Breast epithelium (tissue), 4 donors: ENCODE measurements around the gene PXDC1. TPM values are rescaled to one million over a fixed set of nuclear protein-coding genes. Genes with fewer than 3 reads are reported as not detected.

Experiments
- DNase-seq, 2 donors: peaks; one replicate each; pipeline ENCODE4 v3.0.0-alpha.2; 2019; ENCODE audit warnings: low spot score in 2 of 2
- H3K27ac ChIP-seq, 2 donors: fragments of 200-600 bp; sonication (generic) in 1 of 2; one replicate each; pipeline ENCODE4 v1.5.1; 2016 to 2019; ENCODE audit warnings: mild to moderate bottlenecking in 1 of 2
- H3K27me3 ChIP-seq, 2 donors: fragments of 200-600 bp; sonication (generic) in 1 of 2; one replicate each; pipeline versions ENCODE4 v1.5.1 to v1.6.0; 2017 to 2019; ENCODE audit warnings: control low read depth in 1 of 2, mild to moderate bottlenecking in 1 of 2
- H3K36me3 ChIP-seq: fragments of 200-600 bp; one replicate; pipeline ENCODE4 v1.5.1; 2019
- H3K4me1 ChIP-seq, 2 donors: fragments of 200-600 bp; sonication (generic); one replicate each; pipeline ENCODE4 v1.5.1; 2016 to 2019; ENCODE audit warnings: control low read depth in 1 of 2
- H3K4me3 ChIP-seq, 3 donors: fragments of 200-600 bp; sonication (generic); 1 replicate in 2 of 3; 2 replicates in 1 of 3; pipeline ENCODE4 v1.5.1; 2016 to 2019; ENCODE audit warnings: mild to moderate bottlenecking in 3 of 3, moderate library complexity in 2 of 3
- H3K9me3 ChIP-seq, 2 donors: fragments of 200-600 bp; sonication (generic) in 1 of 2; one replicate each; pipeline ENCODE4 v1.5.1; 2016 to 2019; ENCODE audit warnings: control low read depth in 1 of 2
- POLR2A ChIP-seq: fragments of 450-650 bp; IDR thresholded peaks from one replicate; pipeline ENCODE4 v1.6.1; 2016; ENCODE audit warnings: antibody characterized with exemption, mild to moderate bottlenecking, moderate library complexity
- POLR2AphosphoS5 ChIP-seq, 3 donors: sonication (generic); formaldehyde crosslinking; IDR thresholded peaks; one replicate each; pipeline ENCODE4 v1.6.1; 2017; ENCODE audit warnings: antibody characterized with exemption in 3 of 3
- intact Hi-C: fragments of 100-400 bp; cut with DNase I; formaldehyde crosslinking; loops from one replicate; pipeline ENCODE4 v1.15.1; 2023; ENCODE audit warnings: low total_unique reads
- total RNA-seq, 3 donors: library from RNA; depleted of rRNA; stranded (reverse); fragments of >200 nt; gene quantifications; one replicate each; pipeline ENCODE4 v1.1.0, GENCODE V29; 2016
- TF ChIP-seq, protein P1 (sequence below), 3 donors: fragments of 450-650 bp; IDR thresholded peaks; one replicate each; pipeline ENCODE4 v1.5.1; 2016 to 2017; ENCODE audit warnings: antibody characterized with exemption in 3 of 3, mild to moderate bottlenecking in 3 of 3, moderate library complexity in 3 of 3

Gene PXDC1
- total RNA-seq, 3 donors from 2014 or later, result 86.2 to 122 (median 88.0) TPM

GRCh38 chr6:3746696-3747095 is 4.8 kb downstream of the PXDC1 start:
- peak overlapping the region in 1 of 3 donors; percentile 15 for H3K4me3 ChIP-seq
- no peaks in the 10 kb centered on the region for H3K27me3 ChIP-seq
- H3K4me1 ChIP-seq, result peaks cover 8 to 14% of the 10 kb centered on the region in 2 donors
- no peak for DNase-seq
- peak overlapping the region; percentile 64 to 98 for H3K27ac ChIP-seq
- TF ChIP-seq POLR2AphosphoS5 (IDR thresholded peaks at IDR 0.05) (no peak), POLR2A (no peak)
- TF ChIP-seq, protein P1, sequence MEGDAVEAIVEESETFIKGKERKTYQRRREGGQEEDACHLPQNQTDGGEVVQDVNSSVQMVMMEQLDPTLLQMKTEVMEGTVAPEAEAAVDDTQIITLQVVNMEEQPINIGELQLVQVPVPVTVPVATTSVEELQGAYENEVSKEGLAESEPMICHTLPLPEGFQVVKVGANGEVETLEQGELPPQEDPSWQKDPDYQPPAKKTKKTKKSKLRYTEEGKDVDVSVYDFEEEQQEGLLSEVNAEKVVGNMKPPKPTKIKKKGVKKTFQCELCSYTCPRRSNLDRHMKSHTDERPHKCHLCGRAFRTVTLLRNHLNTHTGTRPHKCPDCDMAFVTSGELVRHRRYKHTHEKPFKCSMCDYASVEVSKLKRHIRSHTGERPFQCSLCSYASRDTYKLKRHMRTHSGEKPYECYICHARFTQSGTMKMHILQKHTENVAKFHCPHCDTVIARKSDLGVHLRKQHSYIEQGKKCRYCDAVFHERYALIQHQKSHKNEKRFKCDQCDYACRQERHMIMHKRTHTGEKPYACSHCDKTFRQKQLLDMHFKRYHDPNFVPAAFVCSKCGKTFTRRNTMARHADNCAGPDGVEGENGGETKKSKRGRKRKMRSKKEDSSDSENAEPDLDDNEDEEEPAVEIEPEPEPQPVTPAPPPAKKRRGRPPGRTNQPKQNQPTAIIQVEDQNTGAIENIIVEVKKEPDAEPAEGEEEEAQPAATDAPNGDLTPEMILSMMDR (IDR thresholded peaks at IDR 0.05), result no peak
- intact Hi-C loops, result loop anchor here (5.0 to 10.0 kb wide), 2 partner anchors 181 to 248 kb away; no protein-coding TSS in a partner anchor
- no peaks in the 10 kb centered on the region for H3K36me3 ChIP-seq
- H3K9me3 ChIP-seq, result no peaks in the 10 kb centered on the region

DNA sequence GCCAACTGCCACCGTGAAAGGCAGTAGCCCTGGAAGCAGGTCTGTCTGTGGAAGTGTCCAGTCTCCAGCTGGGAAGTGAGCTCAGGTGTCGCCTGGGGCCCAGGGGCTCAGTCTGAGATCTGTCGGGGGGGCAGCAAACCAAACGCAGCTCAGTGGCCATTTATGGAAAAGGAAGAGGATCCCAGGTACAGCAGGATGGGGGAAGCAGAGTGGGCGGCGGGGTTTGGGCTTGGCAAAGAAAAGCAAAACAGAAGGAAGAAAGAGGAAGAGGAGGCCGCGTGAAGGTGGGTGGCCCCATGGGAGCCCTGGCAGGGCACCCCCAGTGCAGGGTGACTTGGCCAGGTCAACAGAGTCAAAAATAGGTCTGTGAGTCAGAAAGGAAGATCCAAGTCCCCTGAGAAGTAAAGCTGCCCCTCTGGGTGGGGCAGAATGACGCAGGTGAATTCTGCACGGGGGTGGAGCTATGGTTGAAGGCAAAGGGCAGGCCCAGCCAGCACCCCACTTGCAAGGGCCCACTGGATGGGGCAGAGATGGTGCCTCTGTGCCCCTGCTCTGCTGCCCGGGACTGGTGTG is 5.3 kb downstream of the PXDC1 start:
- Histone ChIP-seq H3K9me3 (no peaks in the 10 kb centered on the region), H3K27ac (peak overlapping the region; percentile 64 to 75), H3K4me3 (peak overlapping the region in 1 of 3 donors; percentile 15), H3K27me3 (no peaks in the 10 kb centered on the region), H3K36me3 (no peaks in the 10 kb centered on the region), H3K4me1 (peaks cover 8 to 14% of the 10 kb centered on the region in 2 donors)
- intact Hi-C loops, result loop anchor here (5.0 to 10.0 kb wide), 2 partner anchors 181 to 249 kb away; no protein-coding TSS in a partner anchor
- TF ChIP-seq, protein P1 (IDR thresholded peaks at IDR 0.05), result no peak
- no peak for TF ChIP-seq POLR2A
- no peak for TF ChIP-seq POLR2AphosphoS5 (IDR thresholded peaks at IDR 0.05)
- peak in 1 of 2 donors; percentile 40 for DNase-seq

DNA sequence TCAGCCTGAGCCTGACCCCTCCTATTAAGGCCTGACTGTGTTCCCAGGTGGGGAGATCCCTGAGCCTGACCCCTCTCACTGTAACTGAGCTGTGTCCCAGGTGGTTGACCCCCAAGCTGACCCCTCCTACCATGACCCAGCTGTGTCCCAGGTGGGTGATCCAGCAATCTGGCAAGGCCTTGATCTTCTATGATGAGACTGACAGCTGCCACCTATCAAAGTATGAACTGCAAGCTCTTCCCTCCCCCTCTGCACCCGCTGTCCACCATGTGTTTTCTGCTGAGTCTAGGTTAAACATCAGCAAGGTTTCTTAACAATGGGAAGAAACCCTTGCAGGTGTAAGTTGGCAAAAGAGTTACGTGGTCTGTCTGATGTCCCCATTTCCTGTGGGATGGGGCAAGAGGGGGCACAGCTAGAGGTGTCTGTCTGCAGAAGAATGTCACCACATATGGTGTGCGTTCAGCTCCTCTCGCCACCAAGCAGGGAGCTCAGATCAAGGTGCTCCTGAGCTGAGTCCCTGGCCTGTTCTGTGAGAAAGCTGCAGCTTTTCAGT is 5.9 kb downstream of the PXDC1 start:
- H3K27ac ChIP-seq, result peak overlapping the region; percentile 64 to 75
- intact Hi-C loops, result loop anchor here (5.0 to 10.0 kb wide), 2 partner anchors 182 to 249 kb away; no protein-coding TSS in a partner anchor

DNA sequence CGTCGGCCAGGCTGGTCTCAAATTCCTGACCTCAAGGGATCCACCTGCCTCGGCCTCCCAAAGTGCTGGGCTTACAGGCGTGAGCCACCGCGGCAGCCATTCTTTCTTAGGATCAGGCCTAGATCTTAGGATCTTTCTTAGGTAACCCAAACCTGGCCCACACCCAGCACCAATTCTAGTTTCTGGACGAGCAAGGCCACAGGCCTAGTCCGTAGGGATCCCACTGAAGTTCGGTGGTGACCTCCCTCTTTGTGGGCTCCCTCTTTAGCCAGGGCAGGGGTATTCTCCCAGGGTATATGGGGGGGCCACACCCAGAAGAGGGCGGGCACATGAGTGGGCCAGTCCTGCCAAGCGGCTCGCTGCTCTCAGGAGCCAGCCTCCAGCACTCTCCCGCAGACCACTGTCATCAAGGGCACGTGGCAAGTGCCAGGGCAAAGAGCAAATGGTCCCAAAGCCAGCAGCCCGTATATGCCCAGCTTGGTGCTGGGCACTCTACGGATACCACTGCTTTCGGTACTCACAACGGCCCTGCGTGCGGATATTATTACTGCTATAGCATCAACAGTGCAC is 6.5 kb downstream of the PXDC1 start:
- peaks cover 8 to 14% of the 10 kb centered on the region in 2 donors for H3K4me1 ChIP-seq
- no peaks in the 10 kb centered on the region for H3K27me3 ChIP-seq
- no peaks in the 10 kb centered on the region for H3K36me3 ChIP-seq
- peak in 1 of 2 donors; percentile 39 for DNase-seq
- TF ChIP-seq, protein P1 (IDR thresholded peaks at IDR 0.05), result no peak
- TF ChIP-seq POLR2AphosphoS5 (IDR thresholded peaks at IDR 0.05), result no peak
- TF ChIP-seq POLR2A, result no peak
- no peak overlapping the region for H3K4me3 ChIP-seq
- H3K9me3 ChIP-seq, result no peaks in the 10 kb centered on the region
- peak overlapping the region; percentile 64 to 75 for H3K27ac ChIP-seq
- intact Hi-C loops, result loop anchor here (5.0 to 10.0 kb wide), 2 partner anchors 182 to 250 kb away; no protein-coding TSS in a partner anchor

More for the DNA sequence above, 5.9 kb downstream of the PXDC1 start:
- peaks cover 8 to 14% of the 10 kb centered on the region in 2 donors for H3K4me1 ChIP-seq
- no peaks in the 10 kb centered on the region for H3K27me3 ChIP-seq
- no peaks in the 10 kb centered on the region for H3K9me3 ChIP-seq
- H3K36me3 ChIP-seq, result no peaks in the 10 kb centered on the region
- TF ChIP-seq, protein P1 (IDR thresholded peaks at IDR 0.05), result no peak
- TF ChIP-seq POLR2AphosphoS5 (IDR thresholded peaks at IDR 0.05) (no peak), POLR2A (no peak)
- H3K4me3 ChIP-seq, result no peak overlapping the region
- no peak for DNase-seq
